Measurements from ENCODE around the gene YWHAB. TPM values are rescaled to one million over a fixed set of nuclear protein-coding genes. Genes with fewer than 3 reads are reported as not detected.

YWHAB gene
- total RNA-seq, 2 donors from 2014 or later: 135 to 156 TPM

DNA sequence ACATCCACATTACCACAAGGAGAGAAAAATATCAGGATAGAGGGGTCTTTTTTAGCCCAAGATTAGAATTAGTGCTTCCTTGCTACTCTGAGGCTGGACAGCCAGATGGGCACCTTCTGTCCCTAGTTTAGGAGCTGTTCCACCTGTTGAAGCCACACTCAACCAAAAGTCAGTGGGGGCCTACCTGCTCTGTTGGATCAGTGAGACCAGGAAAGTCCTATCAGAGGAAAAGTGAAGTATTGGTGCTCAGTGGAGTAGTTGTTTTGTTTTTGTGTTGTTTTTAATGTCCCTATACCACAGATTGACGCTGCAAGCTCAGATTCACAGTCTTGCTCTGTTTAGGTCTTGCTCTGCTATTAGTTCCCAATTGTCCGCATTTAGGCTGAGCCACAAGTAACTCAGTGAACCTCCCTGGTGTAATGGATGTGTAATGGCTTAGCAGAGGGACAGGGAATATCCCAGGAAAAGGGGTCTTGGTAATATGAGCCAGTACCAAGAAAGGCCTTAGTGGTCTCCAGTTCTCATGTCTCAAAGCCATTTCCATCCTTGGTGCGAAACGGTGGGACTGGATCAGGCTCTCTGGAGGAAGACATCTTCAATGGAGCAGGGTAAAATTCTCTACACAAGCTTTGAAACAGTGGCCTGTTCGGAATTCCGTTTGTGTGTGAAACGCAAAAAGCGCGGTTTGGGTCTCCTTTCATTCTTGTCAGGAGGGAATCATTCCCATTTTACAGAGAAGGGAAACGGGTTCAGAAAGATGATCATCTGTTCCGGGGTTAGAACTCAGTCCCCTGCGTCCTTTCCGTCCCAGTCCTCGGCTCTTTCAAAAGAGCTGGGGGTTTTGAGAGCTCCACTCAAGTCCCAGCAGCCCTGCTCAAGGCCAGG, 23.7 kb downstream of the YWHAB start:
- Histone ChIP-seq H3K27ac (no peak overlapping the region), H3K9me3 (no peaks in the 10 kb centered on the region), H3K27me3 (replicated peaks; ENCODE audit: insufficient read depth) (no peaks in the 10 kb centered on the region), H3K36me3 (peaks cover 37% of the 10 kb centered on the region), H3K4me3 (peak overlapping the region; percentile 71), H3K4me1 (ENCODE audit: control insufficient read depth in 1 of 2, low read depth in 2 of 2) (peaks cover 6 to 13% of the 10 kb centered on the region in 2 donors)
- no peak for TF ChIP-seq CTCF (IDR thresholded peaks at IDR 0.05)
- ATAC-seq (ENCODE audit: insufficient number of reproducible peaks, low FRiP score, low read depth) (no peak), DNase-seq (ENCODE audit: low spot score) (no peak)

- ATAC-seq (ENCODE audit: insufficient number of reproducible peaks, low FRiP score, low read depth) (no peak), DNase-seq (ENCODE audit: low spot score) (no peak)
- Histone ChIP-seq H3K9me3 (no peaks in the 10 kb centered on the region), H3K27me3 (replicated peaks; ENCODE audit: insufficient read depth) (no peaks in the 10 kb centered on the region), H3K4me3 (peak within 1 kb of the TSS; percentile 71), H3K4me1 (ENCODE audit: control insufficient read depth in 1 of 2, low read depth in 2 of 2) (peaks cover 6 to 13% of the 10 kb centered on the region in 2 donors), H3K27ac (no peak within 1 kb of the TSS), H3K36me3 (peaks cover 29% of the 10 kb centered on the region)
- TF ChIP-seq CTCF (IDR thresholded peaks at IDR 0.05): no peak
These were observed 24.6 kb downstream of the YWHAB start, which contains the start of gene PABPC1L for GRCh38 chr20:44909872-44910689. Gene PABPC1L, plus strand, starts transcription at chr20:44910060. Its CDS starts 84 bp downstream, at chr20:44910144.

DNA sequence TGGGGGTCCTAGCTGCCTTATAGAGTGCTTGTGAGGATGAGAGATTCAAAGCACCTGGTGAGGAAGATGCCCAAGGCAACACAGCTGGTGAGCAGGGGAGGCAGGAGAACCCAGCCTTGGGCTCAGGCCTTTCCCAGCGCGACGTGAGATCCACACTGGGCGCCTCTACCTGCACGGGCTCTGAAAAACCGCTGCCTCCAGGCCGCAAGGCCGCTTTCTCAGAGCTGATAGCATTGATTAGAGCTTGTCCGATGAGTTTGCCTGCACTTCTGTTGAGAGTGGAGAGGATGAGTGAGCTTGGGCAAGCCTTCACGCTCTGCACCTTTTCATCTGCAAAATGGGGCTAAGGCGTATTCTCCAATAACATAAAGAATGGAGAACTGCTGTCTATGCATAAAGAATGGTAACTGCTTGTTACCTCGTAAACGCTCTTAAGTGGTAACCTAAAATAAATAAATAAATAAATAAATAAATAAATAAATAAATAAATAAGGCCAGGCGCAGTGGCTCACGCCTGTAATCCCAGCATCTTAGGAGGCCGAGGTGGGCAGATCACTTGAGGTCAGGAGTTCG, 25.3 kb downstream of the YWHAB start:
- H3K27me3 ChIP-seq (replicated peaks; ENCODE audit: insufficient read depth): no peaks in the 10 kb centered on the region
- no peak for TF ChIP-seq CTCF (IDR thresholded peaks at IDR 0.05)
- no peak overlapping the region for H3K27ac ChIP-seq
- H3K4me1 ChIP-seq (ENCODE audit: control insufficient read depth in 1 of 2, low read depth in 2 of 2): peaks cover 6 to 13% of the 10 kb centered on the region in 2 donors
- H3K9me3 ChIP-seq: no peaks in the 10 kb centered on the region
- H3K36me3 ChIP-seq: peaks cover 24% of the 10 kb centered on the region
- DNase-seq (ENCODE audit: low spot score): no peak
- H3K4me3 ChIP-seq: peak overlapping the region; percentile 71
- no peak for ATAC-seq (ENCODE audit: insufficient number of reproducible peaks, low FRiP score, low read depth)

- Histone ChIP-seq H3K27ac (no peak overlapping the region), H3K4me3 (no peak overlapping the region), H3K36me3 (peaks cover 23% of the 10 kb centered on the region), H3K4me1 (ENCODE audit: control insufficient read depth in 1 of 2, low read depth in 2 of 2) (peaks cover 6 to 13% of the 10 kb centered on the region in 2 donors), H3K9me3 (no peaks in the 10 kb centered on the region), H3K27me3 (replicated peaks; ENCODE audit: insufficient read depth) (no peaks in the 10 kb centered on the region)
- ATAC-seq (ENCODE audit: insufficient number of reproducible peaks, low FRiP score, low read depth): no peak
- DNase-seq (ENCODE audit: low spot score): no peak
- TF ChIP-seq CTCF (IDR thresholded peaks at IDR 0.05): no peak
These were observed 25.9 kb downstream of the YWHAB start for GRCh38 chr20:44911264-44911921.

Measured in thoracic aorta (tissue), 2 donors.